Tibial nerve (tissue), 4 donors: ENCODE data around the gene PFKFB4. TPM values are rescaled to one million over a fixed set of nuclear protein-coding genes. Genes with fewer than 3 reads are reported as not detected.

ENCODE experiments used
- DNase-seq, 2 donors: peaks; one replicate each; pipeline ENCODE4 v3.0.0-alpha.2; 2019; ENCODE audit warnings: low spot score in 2 of 2
- H3K27ac ChIP-seq, 4 donors: fragments of 200-600 bp; sonication (generic) in 3 of 4; one replicate each; pipeline ENCODE4 v1.5.1; 2017 to 2019; ENCODE audit warnings: mild to moderate bottlenecking in 1 of 4
- H3K27me3 ChIP-seq, 2 donors: fragments of 200-600 bp; sonication (generic) in 1 of 2; one replicate each; pipeline versions ENCODE4 v1.5.1 to v1.6.0; 2017 to 2019
- H3K36me3 ChIP-seq, 3 donors: fragments of 200-600 bp; sonication (generic); one replicate each; pipeline ENCODE4 v1.5.1; 2018 to 2019
- H3K4me1 ChIP-seq, 4 donors: fragments of 200-600 bp; sonication (generic) in 3 of 4; one replicate each; pipeline ENCODE4 v1.5.1; 2017 to 2019
- H3K4me3 ChIP-seq, 4 donors: fragments of 200-600 bp; sonication (generic) in 3 of 4; one replicate each; pipeline ENCODE4 v1.5.1; 2017 to 2019; ENCODE audit warnings: mild to moderate bottlenecking in 1 of 4, moderate library complexity in 1 of 4
- H3K9me3 ChIP-seq, 4 donors: fragments of 200-600 bp; sonication (generic) in 3 of 4; one replicate each; pipeline ENCODE4 v1.5.1; 2017 to 2019
- EP300 ChIP-seq, 2 donors: sonication (generic); formaldehyde crosslinking; IDR thresholded peaks; one replicate each; pipeline ENCODE4 v1.6.1; 2017; ENCODE audit warnings: antibody characterized with exemption in 2 of 2, mild to moderate bottlenecking in 1 of 2
- POLR2A ChIP-seq, 2 donors: fragments of 450-650 bp; IDR thresholded peaks; one replicate each; pipeline ENCODE4 v1.6.1; 2017; ENCODE audit warnings: antibody characterized with exemption in 2 of 2, mild to moderate bottlenecking in 2 of 2, moderate library complexity in 2 of 2
- WGBS, 2 donors: methylation state at CpG; one replicate each; pipeline ENCODE4 v1.1.5; 2018; 5-methylcytosine and 5-hydroxymethylcytosine counted together
- total RNA-seq, 4 donors: library from RNA; depleted of rRNA; stranded (reverse); fragments of >200 nt; gene quantifications; one replicate each; pipeline ENCODE4 v1.1.0, GENCODE V29; 2016
- TF ChIP-seq, protein P1 (sequence below), 5 experiments: fragments of 200-600 bp in 3 of 5; fragments of 450-650 bp in 2 of 5; sonication (generic) in 3 of 5; IDR thresholded peaks; one replicate each; pipeline ENCODE4 v1.5.1; 2016 to 2019; ENCODE audit warnings: antibody characterized with exemption in 5 of 5, mild to moderate bottlenecking in 3 of 5, moderate library complexity in 2 of 5

PFKFB4 gene
- total RNA-seq, 4 donors from 2014 or later: 2.2 to 9.0 (median 7.6) TPM

DNA sequence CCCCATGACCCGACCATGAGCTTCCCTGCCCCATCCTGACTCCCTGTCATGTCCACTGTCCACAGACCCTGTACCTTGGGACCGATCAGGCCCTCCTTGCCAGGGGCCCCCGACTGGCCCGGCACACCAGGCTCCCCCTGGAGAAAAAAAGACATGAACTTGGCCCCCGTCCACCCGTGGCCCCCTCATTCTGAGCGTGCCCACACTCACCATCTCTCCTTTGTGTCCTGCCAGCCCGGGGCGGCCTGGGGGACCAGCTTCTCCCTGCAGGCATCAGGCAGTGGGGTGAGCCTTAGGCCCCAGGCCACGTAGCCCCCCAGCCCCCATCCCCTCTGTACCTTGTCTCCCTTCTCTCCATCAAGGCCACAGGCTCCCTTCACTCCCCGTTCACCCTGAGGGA lies 10.9 kb upstream of the PFKFB4 start:
- no peak for DNase-seq
- Histone ChIP-seq H3K4me3 (no peak overlapping the region), H3K9me3 (no peaks in the 10 kb centered on the region), H3K27me3 (no peaks in the 10 kb centered on the region), H3K36me3 (peaks cover 0 to 4% (median 0%) of the 10 kb centered on the region in 3 donors), H3K4me1 (peaks cover 0 to 38% (median 10%) of the 10 kb centered on the region in 4 donors), H3K27ac (no peak overlapping the region)
- 88 to 92% methylated on average over 11 of the region's 11 CpGs for WGBS, 2 donors
- TF ChIP-seq POLR2A (IDR thresholded peaks at IDR 0.05): no peak
- TF ChIP-seq, protein P1, sequence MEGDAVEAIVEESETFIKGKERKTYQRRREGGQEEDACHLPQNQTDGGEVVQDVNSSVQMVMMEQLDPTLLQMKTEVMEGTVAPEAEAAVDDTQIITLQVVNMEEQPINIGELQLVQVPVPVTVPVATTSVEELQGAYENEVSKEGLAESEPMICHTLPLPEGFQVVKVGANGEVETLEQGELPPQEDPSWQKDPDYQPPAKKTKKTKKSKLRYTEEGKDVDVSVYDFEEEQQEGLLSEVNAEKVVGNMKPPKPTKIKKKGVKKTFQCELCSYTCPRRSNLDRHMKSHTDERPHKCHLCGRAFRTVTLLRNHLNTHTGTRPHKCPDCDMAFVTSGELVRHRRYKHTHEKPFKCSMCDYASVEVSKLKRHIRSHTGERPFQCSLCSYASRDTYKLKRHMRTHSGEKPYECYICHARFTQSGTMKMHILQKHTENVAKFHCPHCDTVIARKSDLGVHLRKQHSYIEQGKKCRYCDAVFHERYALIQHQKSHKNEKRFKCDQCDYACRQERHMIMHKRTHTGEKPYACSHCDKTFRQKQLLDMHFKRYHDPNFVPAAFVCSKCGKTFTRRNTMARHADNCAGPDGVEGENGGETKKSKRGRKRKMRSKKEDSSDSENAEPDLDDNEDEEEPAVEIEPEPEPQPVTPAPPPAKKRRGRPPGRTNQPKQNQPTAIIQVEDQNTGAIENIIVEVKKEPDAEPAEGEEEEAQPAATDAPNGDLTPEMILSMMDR (IDR thresholded peaks at IDR 0.05): no peak
- no peak for TF ChIP-seq EP300 (IDR thresholded peaks at IDR 0.05)

DNA sequence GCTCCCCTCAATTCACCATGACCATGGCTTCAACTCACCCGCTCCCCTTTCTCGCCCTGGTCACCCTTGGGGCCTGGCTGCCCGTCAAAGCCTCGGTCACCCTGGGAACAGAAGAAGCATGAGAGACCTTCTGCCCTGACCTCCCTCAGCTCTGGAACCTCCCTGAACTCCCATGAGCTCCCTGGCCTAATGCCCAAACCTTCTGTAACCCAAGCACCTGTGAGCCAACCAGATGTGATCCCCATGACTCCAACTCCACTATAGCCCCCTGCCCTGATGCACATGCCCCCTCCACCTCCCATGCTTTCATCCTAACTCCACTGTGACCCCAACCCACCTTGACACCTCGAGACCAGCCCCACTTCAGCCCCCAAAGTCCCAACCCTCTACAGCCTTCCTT lies 10.5 kb upstream of the PFKFB4 start:
- Histone ChIP-seq H3K4me1 (peaks cover 0 to 38% (median 10%) of the 10 kb centered on the region in 4 donors), H3K27me3 (no peaks in the 10 kb centered on the region), H3K36me3 (peaks cover 0 to 4% (median 0%) of the 10 kb centered on the region in 3 donors), H3K27ac (no peak overlapping the region), H3K4me3 (no peak overlapping the region), H3K9me3 (no peaks in the 10 kb centered on the region)
- WGBS, 2 donors: 83 to 87% methylated on average over 5 of the region's 5 CpGs
- DNase-seq: no peak
- TF ChIP-seq, protein P1 (IDR thresholded peaks at IDR 0.05): no peak
- TF ChIP-seq EP300 (IDR thresholded peaks at IDR 0.05) (no peak), POLR2A (IDR thresholded peaks at IDR 0.05) (no peak)

DNA sequence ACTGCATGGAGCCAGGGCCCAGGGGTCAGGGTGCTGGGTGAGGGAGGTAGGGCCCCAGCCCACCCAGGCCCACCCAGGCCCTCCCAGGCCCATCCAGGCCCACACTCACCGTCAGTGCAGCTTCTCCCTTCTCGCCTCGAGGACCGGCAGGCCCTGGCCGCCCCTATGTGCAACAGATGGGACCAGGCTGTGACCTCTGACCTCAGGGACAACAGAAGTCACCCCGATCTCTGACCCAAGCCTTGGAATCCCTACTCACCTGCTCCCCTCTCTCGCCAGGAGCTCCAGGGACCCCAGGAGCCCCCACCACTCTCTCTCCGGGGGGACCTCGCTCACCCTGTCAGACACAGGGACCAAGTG lies 9.8 kb upstream of the PFKFB4 start:
- Histone ChIP-seq H3K36me3 (peaks cover 0 to 4% (median 0%) of the 10 kb centered on the region in 3 donors), H3K4me3 (no peak overlapping the region), H3K27me3 (no peaks in the 10 kb centered on the region), H3K4me1 (peaks cover 0 to 41% (median 10%) of the 10 kb centered on the region in 4 donors), H3K9me3 (no peaks in the 10 kb centered on the region), H3K27ac (peak overlapping the region in 2 of 4 donors; percentile 84 to 92)
- TF ChIP-seq EP300 (IDR thresholded peaks at IDR 0.05): no peak
- TF ChIP-seq, protein P1 (IDR thresholded peaks at IDR 0.05): no peak
- no peak for TF ChIP-seq POLR2A (IDR thresholded peaks at IDR 0.05)
- WGBS, 2 donors: 87 to 90% methylated on average over 6 to 9 of the region's 9 CpGs
- DNase-seq: no peak

DNA sequence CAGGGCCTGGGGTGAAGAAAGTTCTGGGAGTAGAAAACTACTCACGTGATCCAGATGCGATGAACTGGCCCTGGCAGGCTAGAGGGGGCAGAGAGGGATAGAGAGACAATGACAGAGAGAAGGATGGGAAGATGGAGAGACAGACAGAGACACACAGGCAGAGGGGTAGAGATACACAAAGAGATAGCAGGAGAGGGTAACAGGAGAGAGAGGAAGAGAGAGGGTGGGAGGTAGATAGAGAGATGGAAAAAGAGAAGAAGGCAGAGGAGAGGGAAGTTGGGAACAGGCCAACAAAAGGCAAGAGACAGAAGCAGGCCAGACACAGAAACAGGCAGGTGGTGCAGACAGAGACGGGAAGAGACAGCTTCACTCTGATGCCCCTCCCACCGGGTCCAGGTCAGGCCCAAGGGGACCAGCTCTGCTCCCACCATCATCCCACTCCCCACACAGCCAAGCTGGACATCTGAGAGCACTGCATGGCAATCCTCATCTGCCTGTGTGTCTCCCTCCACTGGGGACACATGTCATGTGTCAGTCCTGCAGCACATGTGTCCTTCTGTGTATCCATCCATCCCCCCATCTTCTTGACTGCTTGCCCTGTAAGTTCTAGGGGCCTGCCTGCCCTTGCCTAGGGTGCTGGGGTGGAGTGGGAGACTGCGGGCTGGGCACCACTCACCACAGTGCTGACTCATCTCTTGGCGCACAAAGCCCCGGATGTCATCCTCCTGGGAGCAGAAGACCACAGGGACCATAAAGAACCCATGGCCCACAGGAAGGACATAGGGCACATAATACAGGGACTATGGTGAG lies 9.2 kb upstream of the PFKFB4 start:
- Histone ChIP-seq H3K4me3 (no peak overlapping the region), H3K27me3 (no peaks in the 10 kb centered on the region), H3K36me3 (peaks cover 0 to 4% (median 0%) of the 10 kb centered on the region in 3 donors), H3K27ac (peak overlapping the region in 2 of 4 donors; percentile 84 to 92), H3K4me1 (peaks cover 0 to 47% (median 12%) of the 10 kb centered on the region in 4 donors), H3K9me3 (no peaks in the 10 kb centered on the region)
- DNase-seq: no peak
- 49% methylated on average over 7 of the region's 7 CpGs for WGBS, 2 donors
- TF ChIP-seq POLR2A (IDR thresholded peaks at IDR 0.05) (no peak), EP300 (IDR thresholded peaks at IDR 0.05) (no peak)
- TF ChIP-seq, protein P1 (IDR thresholded peaks at IDR 0.05): no peak

DNA sequence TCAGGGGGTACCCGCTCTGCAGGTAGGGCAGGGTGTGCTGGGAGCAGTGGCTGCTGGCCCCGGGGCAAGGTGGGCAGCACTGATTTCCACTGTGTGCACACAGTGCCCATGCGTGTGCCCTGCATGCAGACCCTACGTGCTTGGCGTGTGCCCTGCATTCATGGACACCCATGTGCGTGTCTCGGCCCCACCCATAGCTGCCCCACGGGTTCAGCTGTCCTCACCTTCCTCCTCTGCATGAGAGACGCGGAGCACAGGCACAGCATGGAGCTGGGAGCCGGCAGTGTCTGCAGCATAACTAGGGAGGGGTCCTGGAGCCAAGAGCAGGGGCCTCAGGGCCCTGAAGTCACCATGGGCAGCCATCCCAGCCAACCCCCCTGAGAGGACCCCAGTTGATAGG lies 8.6 kb upstream of the PFKFB4 start:
- DNase-seq: no peak
- H3K36me3 ChIP-seq: no peaks in the 10 kb centered on the region
- peak overlapping the region in 2 of 4 donors; percentile 84 to 92 for H3K27ac ChIP-seq
- TF ChIP-seq EP300 (IDR thresholded peaks at IDR 0.05) (no peak), POLR2A (IDR thresholded peaks at IDR 0.05) (no peak)
- TF ChIP-seq, protein P1 (IDR thresholded peaks at IDR 0.05): no peak
- no peak overlapping the region for H3K4me3 ChIP-seq
- H3K9me3 ChIP-seq: no peaks in the 10 kb centered on the region
- H3K27me3 ChIP-seq: no peaks in the 10 kb centered on the region
- H3K4me1 ChIP-seq: peaks cover 0 to 53% (median 18%) of the 10 kb centered on the region in 4 donors
- WGBS, 2 donors: 82 to 86% methylated on average over 9 to 11 of the region's 11 CpGs
